Measurements from ENCODE around the gene MRPL36.

- TF ChIP-seq CTCF (conservative IDR thresholded peaks at IDR 0.05; ENCODE audit: low read depth in 2 of 2): no peak
- no peak for TF ChIP-seq EZH2phosphoT487 (IDR thresholded peaks at IDR 0.05; ENCODE audit: unreplicated experiment)
Observed at GRCh38 chr5:1785984-1786383, 13.7 kb downstream of the MRPL36 start.

Measured in GM23338 (cell line).